Measurements from ENCODE around the gene NKAIN2.

The NKAIN2 gene

GRCh38 chr6:124131779-124132178 lies 328.1 kb downstream of the NKAIN2 start:
- H3K4me3 ChIP-seq (ENCODE audit: low read length), result no peak overlapping the region
- TF ChIP-seq CTCF (conservative IDR thresholded peaks at IDR 0.05; ENCODE audit: low read length), result no peak
- no peak for DNase-seq (ENCODE audit: low read depth)

- TF ChIP-seq CTCF (conservative IDR thresholded peaks at IDR 0.05; ENCODE audit: low read length), result no peak
- DNase-seq (ENCODE audit: low read depth), result no peak
- no peak overlapping the region for H3K4me3 ChIP-seq (ENCODE audit: low read length)
Observed at GRCh38 chr6:124132256-124132655, 328.6 kb downstream of the NKAIN2 start.

- TF ChIP-seq CTCF (conservative IDR thresholded peaks at IDR 0.05; ENCODE audit: low read length), result no peak
- no peak overlapping the region for H3K4me3 ChIP-seq (ENCODE audit: low read length)
- no peak for DNase-seq (ENCODE audit: low read depth)
Observed at GRCh38 chr6:124142852-124143251, 339.2 kb downstream of the NKAIN2 start.

- TF ChIP-seq CTCF (conservative IDR thresholded peaks at IDR 0.05; ENCODE audit: low read length), result no peak
- DNase-seq (ENCODE audit: low read depth), result no peak
- H3K4me3 ChIP-seq (ENCODE audit: low read length), result no peak overlapping the region
Observed at GRCh38 chr6:124143435-124143834, 339.8 kb downstream of the NKAIN2 start.

- no peak for TF ChIP-seq CTCF (conservative IDR thresholded peaks at IDR 0.05; ENCODE audit: low read length)
- no peak for DNase-seq (ENCODE audit: low read depth)
- H3K4me3 ChIP-seq (ENCODE audit: low read length), result no peak overlapping the region
Observed at GRCh38 chr6:124147621-124148020, 344.0 kb downstream of the NKAIN2 start.

GRCh38 chr6:124148236-124148957 lies 344.7 kb downstream of the NKAIN2 start:
- H3K4me3 ChIP-seq (ENCODE audit: low read length), result no peak overlapping the region
- no peak for DNase-seq (ENCODE audit: low read depth)
- TF ChIP-seq CTCF (conservative IDR thresholded peaks at IDR 0.05; ENCODE audit: low read length), result no peak

GRCh38 chr6:124149646-124150045 lies 346.0 kb downstream of the NKAIN2 start:
- DNase-seq (ENCODE audit: low read depth), result no peak
- no peak for TF ChIP-seq CTCF (conservative IDR thresholded peaks at IDR 0.05; ENCODE audit: low read length)

More at GRCh38 chr6:124149646-124150045, 346.0 kb downstream of the NKAIN2 start:
- no peak overlapping the region for H3K4me3 ChIP-seq (ENCODE audit: low read length)

All from AG10803 (cell line).